ENCODE measurements around the gene TSPAN18.

- TF ChIP-seq EP300 (IDR thresholded peaks at IDR 0.05) (no peak), CTCF (IDR thresholded peaks at IDR 0.05) (no peak)
Observed at GRCh38 chr11:44765026-44765595, 38.3 kb downstream of the TSPAN18 start.

All from gastroesophageal sphincter (tissue), 3 donors.